Measurements from ENCODE around the gene RFX5. TPM values are rescaled to one million over a fixed set of nuclear protein-coding genes. Genes with fewer than 3 reads are reported as not detected.

RFX5 gene
- polyA plus RNA-seq, 2 of the 4 experiments (the other 2 are of a cell fraction): 55.9 to 60.1 TPM

GRCh38 chr1:151369302-151369610, 22.2 kb upstream of the RFX5 start:
- TF ChIP-seq EP300 (IDR thresholded peaks at IDR 0.05) (no peak), SREBF2 (IDR thresholded peaks at IDR 0.05) (no peak), MAZ (IDR thresholded peaks at IDR 0.05; ENCODE audit: borderline replicate concordance, low read depth, low read length) (no peak), HEYL (CRISPR knock-in tag; IDR thresholded peaks at IDR 0.05) (no peak), ZSCAN20 (CRISPR knock-in tag; IDR thresholded peaks at IDR 0.05) (no peak), CHD2 (IDR thresholded peaks at IDR 0.05; ENCODE audit: low read length, partially characterized antibody) (no peak), RARB (CRISPR knock-in tag; IDR thresholded peaks at IDR 0.05) (no peak), USF2 (IDR thresholded peaks at IDR 0.05) (no peak), HOXB5 (CRISPR knock-in tag; IDR thresholded peaks at IDR 0.05) (no peak), EHMT2 (IDR thresholded peaks at IDR 0.05; ENCODE audit: low read depth) (no peak), FOSB (CRISPR knock-in tag; IDR thresholded peaks at IDR 0.05) (no peak), ELK1 (IDR thresholded peaks at IDR 0.05; ENCODE audit: low read depth, low read length) (no peak), FOSL2 (IDR thresholded peaks at IDR 0.05) (no peak), FOSL2 (CRISPR knock-in tag; IDR thresholded peaks at IDR 0.05) (no peak), POLR2A (IDR thresholded peaks at IDR 0.05; ENCODE audit: low read length) (no peak)
- TF ChIP-seq, protein P1, sequence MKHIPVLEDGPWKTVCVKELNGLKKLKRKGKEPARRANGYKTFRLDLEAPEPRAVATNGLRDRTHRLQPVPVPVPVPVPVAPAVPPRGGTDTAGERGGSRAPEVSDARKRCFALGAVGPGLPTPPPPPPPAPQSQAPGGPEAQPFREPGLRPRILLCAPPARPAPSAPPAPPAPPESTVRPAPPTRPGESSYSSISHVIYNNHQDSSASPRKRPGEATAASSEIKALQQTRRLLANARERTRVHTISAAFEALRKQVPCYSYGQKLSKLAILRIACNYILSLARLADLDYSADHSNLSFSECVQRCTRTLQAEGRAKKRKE (CRISPR knock-in tag; IDR thresholded peaks at IDR 0.05; ENCODE audit: low read depth): no peak
- TF ChIP-seq, protein P2, sequence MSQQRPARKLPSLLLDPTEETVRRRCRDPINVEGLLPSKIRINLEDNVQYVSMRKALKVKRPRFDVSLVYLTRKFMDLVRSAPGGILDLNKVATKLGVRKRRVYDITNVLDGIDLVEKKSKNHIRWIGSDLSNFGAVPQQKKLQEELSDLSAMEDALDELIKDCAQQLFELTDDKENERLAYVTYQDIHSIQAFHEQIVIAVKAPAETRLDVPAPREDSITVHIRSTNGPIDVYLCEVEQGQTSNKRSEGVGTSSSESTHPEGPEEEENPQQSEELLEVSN (IDR thresholded peaks at IDR 0.05; ENCODE audit: borderline replicate concordance, low read depth): no peak
- no peak overlapping the region for H3K4me3 ChIP-seq
- no peak for ATAC-seq
- POLR2A ChIA-PET: no interaction called here
- no peak overlapping the region for H3K4me2 ChIP-seq
- no peak for DNase-seq (ENCODE audit: low read depth in 1 of 2, low spot score in 1 of 2)
- FAIRE-seq: no peak
- 91% methylated on average over 7 of the region's 7 CpGs for WGBS (ENCODE audit: missing lambda C conversion rate)
- H3K4me1 ChIP-seq: peaks cover 37% of the 10 kb centered on the region
- no peaks in the 10 kb centered on the region for H3K9me3 ChIP-seq
- H3K27ac ChIP-seq: no peak overlapping the region
- CTCF ChIA-PET: interaction anchor here (0.9 to 3.2 kb wide), 3 partner anchors 10 to 29 kb away, joined by 3 to 17 read pairs (median 4); no protein-coding TSS in a partner anchor

DNA sequence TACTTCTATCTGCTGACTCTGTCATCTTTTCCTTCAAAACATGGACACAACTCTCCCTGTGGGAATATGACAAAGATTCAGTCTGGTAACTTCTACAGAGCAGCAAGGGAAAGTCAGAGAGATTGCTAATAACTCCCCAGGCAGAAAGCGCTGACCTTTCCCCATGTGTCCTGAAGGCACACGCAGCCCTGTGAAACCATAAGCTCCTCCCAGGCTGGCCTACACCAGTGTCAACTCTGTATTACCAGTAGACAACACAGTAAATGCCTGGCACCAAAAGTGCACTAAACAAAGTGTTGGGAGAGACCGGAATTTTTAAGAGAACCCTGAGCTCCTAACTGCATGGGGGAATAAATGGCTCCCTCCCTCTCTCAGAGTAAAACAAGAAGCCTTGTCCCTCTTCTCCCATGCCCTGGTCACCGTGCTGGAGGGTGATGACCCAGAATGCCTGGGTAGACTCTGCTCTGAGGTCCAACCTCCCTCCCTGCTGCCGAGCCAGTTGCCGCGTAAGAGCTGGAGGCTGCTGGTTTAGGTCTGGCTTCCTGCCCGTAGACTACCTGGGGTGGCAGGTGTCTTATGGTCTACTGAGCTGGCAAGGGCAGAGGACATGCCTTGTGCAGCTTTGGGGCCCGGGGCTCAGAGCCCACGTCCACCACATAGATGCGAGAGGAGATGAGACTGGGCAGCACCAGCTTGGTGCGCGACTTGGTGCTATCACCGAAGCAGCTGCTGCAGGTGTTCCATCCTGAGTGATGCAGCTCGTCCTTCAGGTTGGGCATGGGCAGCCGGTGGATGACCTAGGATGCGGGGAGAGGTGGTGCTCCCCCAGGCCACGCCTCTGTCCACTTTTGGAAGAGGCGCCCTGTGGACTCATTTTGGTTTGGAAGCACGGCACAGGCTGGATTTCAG, 21.6 kb upstream of the RFX5 start:
- CTCF ChIA-PET: interaction anchor here (0.9 to 3.2 kb wide), 5 partner anchors 8 to 68 kb away, joined by 3 to 17 read pairs (median 4); no protein-coding TSS in a partner anchor
- H3K4me2 ChIP-seq: no peak overlapping the region
- POLR2A ChIA-PET: interaction anchor here (0.5 kb wide), 1 partner anchor 87 kb away, joined by 3 read pairs; no protein-coding TSS in a partner anchor
- no peak overlapping the region for H3K27ac ChIP-seq
- FAIRE-seq (no peak), DNase-seq (ENCODE audit: low read depth in 1 of 2, low spot score in 1 of 2) (no peak), ATAC-seq (no peak)
- TF ChIP-seq EP300 (IDR thresholded peaks at IDR 0.05) (no peak), ZFP36 (IDR thresholded peaks at IDR 0.05; ENCODE audit: borderline replicate concordance, partially characterized antibody) (no peak), KDM5A (IDR thresholded peaks at IDR 0.05) (no peak), CBX8 (IDR thresholded peaks at IDR 0.05) (no peak), KDM1A (IDR thresholded peaks at IDR 0.05; ENCODE audit: low read depth) (no peak), CEBPB (IDR thresholded peaks at IDR 0.05) (no peak), SREBF2 (IDR thresholded peaks at IDR 0.05) (no peak), HDAC2 (IDR thresholded peaks at IDR 0.05) (no peak), USF2 (IDR thresholded peaks at IDR 0.05) (no peak), NFE2L2 (conservative IDR thresholded peaks at IDR 0.05; ENCODE audit: low read length) (no peak)
- TF ChIP-seq, protein P3, sequence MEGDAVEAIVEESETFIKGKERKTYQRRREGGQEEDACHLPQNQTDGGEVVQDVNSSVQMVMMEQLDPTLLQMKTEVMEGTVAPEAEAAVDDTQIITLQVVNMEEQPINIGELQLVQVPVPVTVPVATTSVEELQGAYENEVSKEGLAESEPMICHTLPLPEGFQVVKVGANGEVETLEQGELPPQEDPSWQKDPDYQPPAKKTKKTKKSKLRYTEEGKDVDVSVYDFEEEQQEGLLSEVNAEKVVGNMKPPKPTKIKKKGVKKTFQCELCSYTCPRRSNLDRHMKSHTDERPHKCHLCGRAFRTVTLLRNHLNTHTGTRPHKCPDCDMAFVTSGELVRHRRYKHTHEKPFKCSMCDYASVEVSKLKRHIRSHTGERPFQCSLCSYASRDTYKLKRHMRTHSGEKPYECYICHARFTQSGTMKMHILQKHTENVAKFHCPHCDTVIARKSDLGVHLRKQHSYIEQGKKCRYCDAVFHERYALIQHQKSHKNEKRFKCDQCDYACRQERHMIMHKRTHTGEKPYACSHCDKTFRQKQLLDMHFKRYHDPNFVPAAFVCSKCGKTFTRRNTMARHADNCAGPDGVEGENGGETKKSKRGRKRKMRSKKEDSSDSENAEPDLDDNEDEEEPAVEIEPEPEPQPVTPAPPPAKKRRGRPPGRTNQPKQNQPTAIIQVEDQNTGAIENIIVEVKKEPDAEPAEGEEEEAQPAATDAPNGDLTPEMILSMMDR (IDR thresholded peaks at IDR 0.05): no peak
- no peaks in the 10 kb centered on the region; the same call in 2 of the 3 replicates for H3K9me3 ChIP-seq
- peaks cover 35% of the 10 kb centered on the region for H3K4me1 ChIP-seq
- H3K4me3 ChIP-seq: no peak overlapping the region
- 79% methylated on average over 17 of the region's 20 CpGs for WGBS (ENCODE audit: missing lambda C conversion rate)
